ENCODE measurements around the gene CSNK2A2. TPM values are rescaled to one million over a fixed set of nuclear protein-coding genes. Genes with fewer than 3 reads are reported as not detected.

Gene CSNK2A2
- total and polyA plus RNA-seq, 2 experiments from 2014 or later: 44.7 to 102 TPM

- TF ChIP-seq ZNF331 (CRISPR knock-in tag; IDR thresholded peaks at IDR 0.05; ENCODE audit: low read depth) (no peak), NANOG (IDR thresholded peaks at IDR 0.05; ENCODE audit: borderline replicate concordance) (no peak), EZH2phosphoT487 (IDR thresholded peaks at IDR 0.05; ENCODE audit: unreplicated experiment) (no peak), ETS1 (IDR thresholded peaks at IDR 0.05) (no peak), JUNB (IDR thresholded peaks at IDR 0.05; ENCODE audit: unreplicated experiment) (no peak), ZNF114 (CRISPR knock-in tag; IDR thresholded peaks at IDR 0.05) (no peak), POLR2AphosphoS5 (IDR thresholded peaks at IDR 0.05; ENCODE audit: low read depth) (no peak), CREB1 (CRISPR knock-in tag; IDR thresholded peaks at IDR 0.05; ENCODE audit: low read depth) (no peak), EZH2 (IDR thresholded peaks at IDR 0.05; ENCODE audit: low read depth, unreplicated experiment) (no peak), STAT1 (IDR thresholded peaks at IDR 0.05; ENCODE audit: unreplicated experiment) (no peak)
- TF ChIP-seq, protein P1, sequence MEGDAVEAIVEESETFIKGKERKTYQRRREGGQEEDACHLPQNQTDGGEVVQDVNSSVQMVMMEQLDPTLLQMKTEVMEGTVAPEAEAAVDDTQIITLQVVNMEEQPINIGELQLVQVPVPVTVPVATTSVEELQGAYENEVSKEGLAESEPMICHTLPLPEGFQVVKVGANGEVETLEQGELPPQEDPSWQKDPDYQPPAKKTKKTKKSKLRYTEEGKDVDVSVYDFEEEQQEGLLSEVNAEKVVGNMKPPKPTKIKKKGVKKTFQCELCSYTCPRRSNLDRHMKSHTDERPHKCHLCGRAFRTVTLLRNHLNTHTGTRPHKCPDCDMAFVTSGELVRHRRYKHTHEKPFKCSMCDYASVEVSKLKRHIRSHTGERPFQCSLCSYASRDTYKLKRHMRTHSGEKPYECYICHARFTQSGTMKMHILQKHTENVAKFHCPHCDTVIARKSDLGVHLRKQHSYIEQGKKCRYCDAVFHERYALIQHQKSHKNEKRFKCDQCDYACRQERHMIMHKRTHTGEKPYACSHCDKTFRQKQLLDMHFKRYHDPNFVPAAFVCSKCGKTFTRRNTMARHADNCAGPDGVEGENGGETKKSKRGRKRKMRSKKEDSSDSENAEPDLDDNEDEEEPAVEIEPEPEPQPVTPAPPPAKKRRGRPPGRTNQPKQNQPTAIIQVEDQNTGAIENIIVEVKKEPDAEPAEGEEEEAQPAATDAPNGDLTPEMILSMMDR (conservative IDR thresholded peaks at IDR 0.05; ENCODE audit: low read depth in 2 of 2): no peak
- TF ChIP-seq, protein P2, sequence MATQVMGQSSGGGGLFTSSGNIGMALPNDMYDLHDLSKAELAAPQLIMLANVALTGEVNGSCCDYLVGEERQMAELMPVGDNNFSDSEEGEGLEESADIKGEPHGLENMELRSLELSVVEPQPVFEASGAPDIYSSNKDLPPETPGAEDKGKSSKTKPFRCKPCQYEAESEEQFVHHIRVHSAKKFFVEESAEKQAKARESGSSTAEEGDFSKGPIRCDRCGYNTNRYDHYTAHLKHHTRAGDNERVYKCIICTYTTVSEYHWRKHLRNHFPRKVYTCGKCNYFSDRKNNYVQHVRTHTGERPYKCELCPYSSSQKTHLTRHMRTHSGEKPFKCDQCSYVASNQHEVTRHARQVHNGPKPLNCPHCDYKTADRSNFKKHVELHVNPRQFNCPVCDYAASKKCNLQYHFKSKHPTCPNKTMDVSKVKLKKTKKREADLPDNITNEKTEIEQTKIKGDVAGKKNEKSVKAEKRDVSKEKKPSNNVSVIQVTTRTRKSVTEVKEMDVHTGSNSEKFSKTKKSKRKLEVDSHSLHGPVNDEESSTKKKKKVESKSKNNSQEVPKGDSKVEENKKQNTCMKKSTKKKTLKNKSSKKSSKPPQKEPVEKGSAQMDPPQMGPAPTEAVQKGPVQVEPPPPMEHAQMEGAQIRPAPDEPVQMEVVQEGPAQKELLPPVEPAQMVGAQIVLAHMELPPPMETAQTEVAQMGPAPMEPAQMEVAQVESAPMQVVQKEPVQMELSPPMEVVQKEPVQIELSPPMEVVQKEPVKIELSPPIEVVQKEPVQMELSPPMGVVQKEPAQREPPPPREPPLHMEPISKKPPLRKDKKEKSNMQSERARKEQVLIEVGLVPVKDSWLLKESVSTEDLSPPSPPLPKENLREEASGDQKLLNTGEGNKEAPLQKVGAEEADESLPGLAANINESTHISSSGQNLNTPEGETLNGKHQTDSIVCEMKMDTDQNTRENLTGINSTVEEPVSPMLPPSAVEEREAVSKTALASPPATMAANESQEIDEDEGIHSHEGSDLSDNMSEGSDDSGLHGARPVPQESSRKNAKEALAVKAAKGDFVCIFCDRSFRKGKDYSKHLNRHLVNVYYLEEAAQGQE (IDR thresholded peaks at IDR 0.05; ENCODE audit: unreplicated experiment): no peak
- TF ChIP-seq, protein P3, sequence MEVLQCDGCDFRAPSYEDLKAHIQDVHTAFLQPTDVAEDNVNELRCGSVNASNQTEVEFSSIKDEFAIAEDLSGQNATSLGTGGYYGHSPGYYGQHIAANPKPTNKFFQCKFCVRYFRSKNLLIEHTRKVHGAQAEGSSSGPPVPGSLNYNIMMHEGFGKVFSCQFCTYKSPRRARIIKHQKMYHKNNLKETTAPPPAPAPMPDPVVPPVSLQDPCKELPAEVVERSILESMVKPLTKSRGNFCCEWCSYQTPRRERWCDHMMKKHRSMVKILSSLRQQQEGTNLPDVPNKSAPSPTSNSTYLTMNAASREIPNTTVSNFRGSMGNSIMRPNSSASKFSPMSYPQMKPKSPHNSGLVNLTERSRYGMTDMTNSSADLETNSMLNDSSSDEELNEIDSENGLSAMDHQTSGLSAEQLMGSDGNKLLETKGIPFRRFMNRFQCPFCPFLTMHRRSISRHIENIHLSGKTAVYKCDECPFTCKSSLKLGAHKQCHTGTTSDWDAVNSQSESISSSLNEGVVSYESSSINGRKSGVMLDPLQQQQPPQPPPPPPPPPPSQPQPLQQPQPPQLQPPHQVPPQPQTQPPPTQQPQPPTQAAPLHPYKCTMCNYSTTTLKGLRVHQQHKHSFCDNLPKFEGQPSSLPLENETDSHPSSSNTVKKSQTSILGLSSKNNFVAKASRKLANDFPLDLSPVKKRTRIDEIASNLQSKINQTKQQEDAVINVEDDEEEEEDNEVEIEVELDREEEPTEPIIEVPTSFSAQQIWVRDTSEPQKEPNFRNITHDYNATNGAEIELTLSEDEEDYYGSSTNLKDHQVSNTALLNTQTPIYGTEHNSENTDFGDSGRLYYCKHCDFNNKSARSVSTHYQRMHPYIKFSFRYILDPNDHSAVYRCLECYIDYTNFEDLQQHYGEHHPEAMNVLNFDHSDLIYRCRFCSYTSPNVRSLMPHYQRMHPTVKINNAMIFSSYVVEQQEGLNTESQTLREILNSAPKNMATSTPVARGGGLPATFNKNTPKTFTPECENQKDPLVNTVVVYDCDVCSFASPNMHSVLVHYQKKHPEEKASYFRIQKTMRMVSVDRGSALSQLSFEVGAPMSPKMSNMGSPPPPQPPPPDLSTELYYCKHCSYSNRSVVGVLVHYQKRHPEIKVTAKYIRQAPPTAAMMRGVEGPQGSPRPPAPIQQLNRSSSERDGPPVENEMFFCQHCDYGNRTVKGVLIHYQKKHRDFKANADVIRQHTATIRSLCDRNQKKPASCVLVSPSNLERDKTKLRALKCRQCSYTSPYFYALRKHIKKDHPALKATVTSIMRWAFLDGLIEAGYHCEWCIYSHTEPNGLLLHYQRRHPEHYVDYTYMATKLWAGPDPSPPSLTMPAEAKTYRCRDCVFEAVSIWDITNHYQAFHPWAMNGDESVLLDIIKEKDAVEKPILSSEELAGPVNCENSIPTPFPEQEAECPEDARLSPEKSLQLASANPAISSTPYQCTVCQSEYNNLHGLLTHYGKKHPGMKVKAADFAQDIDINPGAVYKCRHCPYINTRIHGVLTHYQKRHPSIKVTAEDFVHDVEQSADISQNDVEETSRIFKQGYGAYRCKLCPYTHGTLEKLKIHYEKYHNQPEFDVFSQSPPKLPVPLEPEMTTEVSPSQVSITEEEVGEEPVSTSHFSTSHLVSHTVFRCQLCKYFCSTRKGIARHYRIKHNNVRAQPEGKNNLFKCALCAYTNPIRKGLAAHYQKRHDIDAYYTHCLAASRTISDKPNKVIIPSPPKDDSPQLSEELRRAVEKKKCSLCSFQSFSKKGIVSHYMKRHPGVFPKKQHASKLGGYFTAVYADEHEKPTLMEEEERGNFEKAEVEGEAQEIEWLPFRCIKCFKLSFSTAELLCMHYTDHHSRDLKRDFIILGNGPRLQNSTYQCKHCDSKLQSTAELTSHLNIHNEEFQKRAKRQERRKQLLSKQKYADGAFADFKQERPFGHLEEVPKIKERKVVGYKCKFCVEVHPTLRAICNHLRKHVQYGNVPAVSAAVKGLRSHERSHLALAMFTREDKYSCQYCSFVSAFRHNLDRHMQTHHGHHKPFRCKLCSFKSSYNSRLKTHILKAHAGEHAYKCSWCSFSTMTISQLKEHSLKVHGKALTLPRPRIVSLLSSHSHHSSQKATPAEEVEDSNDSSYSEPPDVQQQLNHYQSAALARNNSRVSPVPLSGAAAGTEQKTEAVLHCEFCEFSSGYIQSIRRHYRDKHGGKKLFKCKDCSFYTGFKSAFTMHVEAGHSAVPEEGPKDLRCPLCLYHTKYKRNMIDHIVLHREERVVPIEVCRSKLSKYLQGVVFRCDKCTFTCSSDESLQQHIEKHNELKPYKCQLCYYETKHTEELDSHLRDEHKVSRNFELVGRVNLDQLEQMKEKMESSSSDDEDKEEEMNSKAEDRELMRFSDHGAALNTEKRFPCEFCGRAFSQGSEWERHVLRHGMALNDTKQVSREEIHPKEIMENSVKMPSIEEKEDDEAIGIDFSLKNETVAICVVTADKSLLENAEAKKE (CRISPR knock-in tag; IDR thresholded peaks at IDR 0.05): no peak
Observed at GRCh38 chr16:58186176-58186944, 11.5 kb downstream of the CSNK2A2 start.

More at GRCh38 chr16:58186176-58186944, 11.5 kb downstream of the CSNK2A2 start:
- no peak overlapping the region for H2AFZ ChIP-seq
- no peak overlapping the region for H3K4me3 ChIP-seq
- no peaks in the 10 kb centered on the region for H3K9me2 ChIP-seq (ENCODE audit: insufficient read depth)
- peaks cover 88% of the 10 kb centered on the region for H3K36me3 Mint-ChIP-seq (ENCODE audit: low read depth)
- H3K79me2 ChIP-seq (replicated peaks; ENCODE audit: insufficient read depth): peaks cover 38% of the 10 kb centered on the region
- no peaks in the 10 kb centered on the region for H3K27me3 ChIP-seq (ENCODE audit: insufficient read depth)
- peaks cover 78% of the 10 kb centered on the region for H3K36me3 ChIP-seq (ENCODE audit: insufficient read depth)
- no peaks in the 10 kb centered on the region for H3K4me1 Mint-ChIP-seq
- H3F3A ChIP-seq (replicated peaks; ENCODE audit: low read depth): no peaks in the 10 kb centered on the region
- no peak for ATAC-seq
- DNase-seq (ENCODE audit: low spot score): no peak
- no peaks in the 10 kb centered on the region for H3K27me3 Mint-ChIP-seq (ENCODE audit: insufficient read depth, low read depth, poor library complexity)
- no peaks in the 10 kb centered on the region for H3K9me3 Mint-ChIP-seq
- no peak overlapping the region for H3K4me2 ChIP-seq
- no peak overlapping the region for H3K4me3 Mint-ChIP-seq
- H3K27ac ChIP-seq (ENCODE audit: low read depth): no peak overlapping the region
- peaks cover 15% of the 10 kb centered on the region for H4K20me1 ChIP-seq (replicated peaks; ENCODE audit: insufficient read depth)
- H3K27ac Mint-ChIP-seq: no peak overlapping the region
- H3K4me1 ChIP-seq (ENCODE audit: insufficient read depth): no peaks in the 10 kb centered on the region
